Brain microvascular endothelial cell (primary cell): ENCODE measurements around the gene MMAA.

Experiments
- DNase-seq: peaks from one replicate; pipeline ENCODE4 v3.0.0-alpha.2; 2020
- H3K27ac ChIP-seq: fragments of 250-450 bp; sonication (Bioruptor Pico); 2 replicates; pipeline ENCODE4 v1.5.1; 2020; ENCODE audit warnings: mild to moderate bottlenecking, moderate library complexity
- H3K27me3 ChIP-seq: fragments of 250-450 bp; sonication (Bioruptor Pico); replicated peaks from 2 replicates; pipeline ENCODE4 v1.5.1; 2020; ENCODE audit warnings: mild to moderate bottlenecking
- H3K36me3 ChIP-seq: fragments of 250-450 bp; sonication (Bioruptor Pico); replicated peaks from 2 replicates; pipeline ENCODE4 v1.5.1; 2020; ENCODE audit warnings: mild to moderate bottlenecking
- H3K4me3 ChIP-seq: 2 replicates; pipeline ENCODE4 v1.5.1; 2011; ENCODE audit warnings: low read depth, mild to moderate bottlenecking, control low read depth, low read length, moderate library complexity
- CTCF ChIP-seq: IDR thresholded peaks from 2 replicates; pipeline ENCODE4 v1.5.1; 2011; ENCODE audit warnings: low read depth, mild to moderate bottlenecking, moderate library complexity, low read length, control low read depth, inconsistent platforms; ENCODE audit errors: missing control alignments
- in situ Hi-C: cut with HindIII; loops from 2 replicates; pipeline ENCODE4 v1.10.0; 2017; ENCODE audit warnings: low sequenced_read_pairs, low pct_ligation_motif_present

MMAA gene

GRCh38 chr4:145644699-145645098 lies 25.5 kb downstream of the MMAA start:
- Histone ChIP-seq H3K27me3 (no peaks in the 10 kb centered on the region), H3K27ac (no peak overlapping the region), H3K36me3 (no peaks in the 10 kb centered on the region), H3K4me3 (no peak overlapping the region)
- in situ Hi-C loops, result no loop called here
- TF ChIP-seq CTCF, result peak; percentile 4
- DNase-seq, result no peak

GRCh38 chr4:145656156-145656555 lies 37.0 kb downstream of the MMAA start:
- no peak overlapping the region for H3K4me3 ChIP-seq
- in situ Hi-C loops, result no loop called here
- H3K27ac ChIP-seq, result no peak overlapping the region
- no peaks in the 10 kb centered on the region for H3K36me3 ChIP-seq
- no peak for DNase-seq
- H3K27me3 ChIP-seq, result no peaks in the 10 kb centered on the region
- TF ChIP-seq CTCF, result no peak

- H3K36me3 ChIP-seq, result no peaks in the 10 kb centered on the region
- H3K4me3 ChIP-seq, result no peak overlapping the region
- no peak for DNase-seq
- H3K27ac ChIP-seq, result no peak overlapping the region
- TF ChIP-seq CTCF, result no peak
- no peaks in the 10 kb centered on the region for H3K27me3 ChIP-seq
- in situ Hi-C loops, result no loop called here
Observed at GRCh38 chr4:145660064-145660463, 40.9 kb downstream of the MMAA start.

GRCh38 chr4:145663194-145663593 lies 44.0 kb downstream of the MMAA start:
- Histone ChIP-seq H3K36me3 (no peaks in the 10 kb centered on the region), H3K27ac (no peak overlapping the region), H3K4me3 (no peak overlapping the region), H3K27me3 (no peaks in the 10 kb centered on the region)
- no peak for TF ChIP-seq CTCF
- in situ Hi-C loops, result no loop called here
- DNase-seq, result no peak

GRCh38 chr4:145665773-145666172 lies 46.6 kb downstream of the MMAA start:
- TF ChIP-seq CTCF, result no peak
- Histone ChIP-seq H3K4me3 (no peak overlapping the region), H3K27me3 (no peaks in the 10 kb centered on the region), H3K27ac (no peak overlapping the region), H3K36me3 (no peaks in the 10 kb centered on the region)
- DNase-seq, result peak; percentile 5
- in situ Hi-C loops, result no loop called here

GRCh38 chr4:145670422-145670821 lies 51.2 kb downstream of the MMAA start:
- in situ Hi-C loops, result no loop called here
- DNase-seq, result no peak
- TF ChIP-seq CTCF, result no peak

More at GRCh38 chr4:145670422-145670821, 51.2 kb downstream of the MMAA start:
- no peaks in the 10 kb centered on the region for H3K27me3 ChIP-seq
- no peak overlapping the region for H3K27ac ChIP-seq
- no peaks in the 10 kb centered on the region for H3K36me3 ChIP-seq
- H3K4me3 ChIP-seq, result no peak overlapping the region
